CD4-positive, alpha-beta T cell treated with Interleukin-4 for 4 hours (primary cell): ENCODE results near the gene LDAH.
"Not testable (repeated sequence)": the region's sequence is repeated elsewhere in the genome, so short reads cannot be mapped to it uniquely, and the experiment has no call there.

Experiments used
- DNase-seq: peaks from one replicate; pipeline ENCODE4 v3.0.0-alpha.2; 2020

The LDAH gene

DNA sequence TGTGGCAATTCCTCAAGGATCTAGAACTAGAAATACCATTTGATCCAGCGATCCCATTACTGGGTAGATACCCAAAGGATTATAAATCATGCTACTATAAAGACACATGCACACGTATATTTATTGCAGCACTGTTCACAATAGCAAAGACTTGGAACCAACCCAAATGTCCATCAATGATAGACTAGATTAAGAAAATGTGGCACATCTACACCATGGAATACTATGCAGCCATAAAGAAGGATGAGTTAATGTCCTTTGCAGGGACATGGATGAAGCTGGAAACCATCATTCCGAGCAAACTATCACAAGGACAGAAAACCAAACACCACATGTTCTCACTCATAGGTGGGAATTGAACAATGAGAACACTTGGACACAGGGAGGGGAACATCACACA lies 106.7 kb downstream of the LDAH start:
- not testable (repeated sequence) for DNase-seq

DNA sequence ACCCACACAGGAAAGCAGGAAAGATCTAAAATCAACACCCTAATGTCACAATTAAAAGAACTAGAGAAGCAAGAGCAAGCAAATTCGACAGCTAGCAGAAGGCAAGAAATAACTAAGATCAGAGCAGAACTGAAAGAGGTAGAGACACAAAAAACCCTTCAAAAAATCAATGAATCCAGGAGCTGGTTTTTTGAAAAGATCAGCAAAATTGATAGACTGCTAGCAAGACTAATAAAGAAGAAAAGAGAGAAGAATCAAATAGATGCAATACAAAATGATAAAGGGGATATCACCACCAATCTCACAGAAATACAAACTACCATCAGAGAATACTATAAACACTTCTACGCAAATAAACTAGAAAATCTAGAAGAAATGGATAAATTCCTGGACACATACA lies 108.5 kb downstream of the LDAH start:
- not testable (repeated sequence) for DNase-seq

DNA sequence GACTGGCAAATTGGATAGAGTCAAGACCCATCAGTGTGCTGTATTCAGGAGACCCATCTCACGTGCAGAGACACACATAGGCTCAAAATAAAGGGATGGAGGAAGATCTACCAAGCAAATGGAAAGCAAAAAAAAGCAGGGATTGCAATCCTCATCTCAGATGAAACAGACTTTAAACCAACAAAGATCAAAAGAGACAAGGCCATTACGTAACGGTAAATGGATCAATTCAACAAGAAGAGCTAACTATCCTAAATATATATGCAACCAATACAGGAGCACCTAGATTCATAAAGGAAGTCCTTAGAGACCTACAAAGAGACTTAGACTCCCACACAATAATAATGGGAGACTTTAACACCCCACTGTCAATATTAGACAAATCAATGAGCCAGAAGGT lies 109.3 kb downstream of the LDAH start:
- not testable (repeated sequence) for DNase-seq

DNA sequence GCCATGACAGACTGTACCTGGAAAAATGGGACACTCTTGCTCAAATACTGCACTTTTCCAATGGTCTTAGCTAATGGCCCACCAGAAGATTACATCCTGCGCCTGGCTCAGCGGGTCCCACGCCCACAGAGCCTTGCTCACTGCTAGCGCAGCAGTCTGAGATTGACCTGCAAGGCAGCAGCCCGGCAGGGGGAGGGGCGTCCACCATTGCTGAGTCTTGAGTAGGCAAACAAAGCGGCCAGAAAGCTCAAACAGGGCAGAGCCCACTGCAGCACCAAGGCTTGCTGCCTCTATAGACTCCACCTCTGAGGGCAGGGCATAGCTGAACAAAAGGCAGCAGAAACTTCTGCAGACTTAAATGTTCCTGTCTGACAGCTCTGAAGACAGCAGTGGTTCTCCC lies 111.3 kb downstream of the LDAH start:
- DNase-seq: not testable (repeated sequence)

DNA sequence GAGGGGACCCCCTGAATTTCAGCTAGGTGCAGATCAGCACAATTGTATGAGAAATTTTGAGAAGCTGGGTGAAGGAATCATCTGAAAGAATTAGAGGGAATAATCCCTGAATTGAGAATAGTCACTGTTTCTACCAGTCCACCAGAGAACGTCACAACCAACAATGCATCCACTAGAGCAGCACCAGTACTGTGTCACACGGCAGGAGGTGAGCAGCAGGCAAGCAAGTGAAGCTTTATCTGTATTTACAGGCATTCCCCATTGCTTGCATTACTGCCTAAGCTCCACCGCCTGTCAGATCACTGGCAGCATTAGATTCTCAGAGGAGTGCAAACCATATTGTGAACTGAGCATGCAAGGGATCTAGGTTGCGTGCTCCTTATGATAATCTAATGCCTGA lies 115.3 kb downstream of the LDAH start:
- no peak for DNase-seq

DNA sequence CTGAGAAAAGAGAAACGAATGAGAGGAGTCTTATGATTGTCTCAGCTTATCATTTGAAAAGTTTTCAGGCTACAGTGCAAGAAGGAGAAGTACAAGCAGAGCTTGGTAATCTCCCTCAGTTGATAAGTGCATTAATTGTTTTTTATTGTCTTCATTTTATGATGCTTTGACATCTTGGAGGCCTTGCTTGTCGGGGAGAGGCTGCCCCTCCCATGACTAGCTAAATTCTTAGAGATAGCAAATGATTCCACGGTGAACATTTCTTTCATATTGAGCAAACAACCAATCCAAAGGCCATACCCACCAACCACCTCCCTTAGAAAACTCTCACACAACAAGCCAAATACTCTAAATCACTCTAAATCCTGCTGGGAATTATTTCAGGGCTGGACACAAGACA lies 116.1 kb downstream of the LDAH start:
- DNase-seq: no peak

DNA sequence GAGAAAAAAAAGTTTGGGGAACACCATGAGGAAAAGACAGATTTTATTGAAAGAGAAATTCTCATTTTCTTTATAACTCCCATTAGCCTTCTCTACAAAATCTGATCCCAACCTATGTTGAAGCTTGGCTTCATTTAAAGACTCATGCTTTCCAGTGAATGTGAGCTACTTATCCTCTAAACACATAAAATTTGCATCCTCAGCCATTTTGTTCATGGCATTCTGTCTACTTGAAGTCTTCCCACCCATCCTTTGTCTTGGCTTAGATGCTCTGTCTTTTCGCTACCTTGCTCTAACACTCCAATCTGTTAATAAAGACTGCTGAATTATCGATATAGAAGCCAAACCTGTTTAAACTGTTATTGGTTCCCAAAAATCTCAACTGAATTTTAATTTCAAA lies 116.7 kb downstream of the LDAH start:
- no peak for DNase-seq

DNA sequence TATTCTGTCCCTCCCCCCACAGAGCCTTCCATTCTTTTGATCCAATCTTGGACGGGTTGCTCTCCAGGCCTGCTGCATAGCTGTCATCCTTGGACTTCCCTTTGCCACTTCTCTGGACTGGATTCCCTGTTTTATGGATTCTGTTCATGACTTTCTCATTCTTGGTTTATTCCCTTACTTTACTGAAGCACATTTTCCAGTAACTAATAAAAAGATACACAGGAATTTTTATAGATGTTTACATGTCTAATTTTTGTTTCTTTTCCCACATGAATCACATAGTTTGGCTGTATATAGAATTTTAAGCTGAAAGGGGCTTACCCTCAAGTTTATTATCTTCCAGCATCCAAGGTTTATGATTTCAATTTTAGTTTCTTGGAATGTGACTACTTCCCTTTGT lies 118.0 kb downstream of the LDAH start:
- no peak for DNase-seq

DNA sequence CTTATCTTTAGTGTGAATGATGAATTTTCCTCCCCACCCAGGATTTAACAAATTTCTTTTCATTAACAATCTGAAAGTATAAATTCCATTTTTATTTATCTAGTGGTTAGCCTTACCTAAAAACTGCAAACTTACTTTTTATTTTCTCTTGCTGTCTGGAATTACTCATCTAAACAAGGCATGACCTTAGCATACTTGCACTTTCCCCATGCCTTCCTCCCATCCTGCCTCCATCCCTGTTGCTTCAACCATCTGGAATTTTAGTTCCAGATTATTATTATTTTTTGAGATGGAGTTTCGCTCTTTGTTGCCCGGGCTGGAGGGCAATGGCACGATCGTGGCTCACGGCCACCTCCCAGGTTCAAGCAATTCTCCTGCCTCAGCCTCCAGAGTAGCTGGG lies 120.3 kb downstream of the LDAH start:
- DNase-seq: no peak

DNA sequence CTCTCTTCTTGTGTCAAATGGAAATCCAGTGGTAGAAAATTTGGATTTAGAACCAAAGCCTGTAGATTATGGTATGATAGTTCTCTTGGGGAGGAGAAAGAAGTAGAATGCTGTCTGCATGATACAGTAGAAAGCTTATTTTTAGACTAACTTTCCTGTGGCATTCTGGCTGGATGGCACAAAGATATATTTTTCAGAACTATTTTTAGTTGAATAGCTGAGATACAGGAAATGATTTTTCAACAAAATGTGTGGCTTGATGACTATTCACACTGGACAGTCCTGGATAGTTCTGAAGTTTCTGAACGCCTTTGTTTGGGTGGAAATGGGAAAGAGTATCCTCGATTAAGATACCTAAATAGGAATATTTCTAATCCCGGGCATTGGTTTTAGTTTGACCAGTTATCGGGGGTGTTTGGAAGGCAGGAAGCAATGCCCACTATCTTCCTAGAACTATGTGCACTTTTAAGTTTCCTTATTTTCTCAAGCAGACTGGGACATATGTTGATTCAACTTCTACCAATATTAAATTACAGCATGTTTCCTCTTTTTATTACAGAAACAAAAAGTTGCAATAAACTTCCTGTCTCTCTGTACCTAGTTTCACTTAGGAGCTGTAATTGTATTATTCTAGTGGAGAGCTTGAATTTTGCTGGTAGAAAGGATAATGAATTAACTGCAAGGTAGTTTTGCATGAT lies 123.8 kb downstream of the LDAH start:
- DNase-seq: no peak

DNA sequence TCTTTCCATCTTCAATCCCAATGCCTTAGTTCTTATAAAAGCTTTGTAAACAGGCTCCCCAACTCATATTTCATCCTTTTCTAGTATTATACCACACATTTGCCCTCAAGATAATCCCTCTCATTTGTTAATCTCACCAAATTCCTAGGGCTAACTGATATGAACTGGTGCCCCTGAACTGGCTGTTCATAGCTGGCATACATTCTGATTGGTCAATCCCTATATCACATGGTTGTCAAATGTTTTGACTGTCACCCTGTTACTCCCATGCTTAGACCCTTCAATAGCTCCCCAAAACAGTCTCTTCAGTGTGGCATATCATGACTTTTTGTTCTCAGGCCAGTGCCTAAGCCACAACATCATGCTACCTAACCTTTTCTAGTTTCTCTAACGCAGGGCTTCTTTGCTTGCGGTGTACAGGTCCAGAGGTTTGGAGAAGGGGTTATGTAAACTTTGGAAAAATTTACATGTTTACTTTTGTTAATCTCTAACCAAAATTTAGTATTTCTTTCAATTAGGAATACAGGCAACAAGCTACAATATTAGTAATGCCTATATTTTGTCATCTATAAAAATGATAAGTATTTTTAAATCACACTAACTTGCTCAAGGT lies 125.5 kb downstream of the LDAH start:
- DNase-seq: no peak

DNA sequence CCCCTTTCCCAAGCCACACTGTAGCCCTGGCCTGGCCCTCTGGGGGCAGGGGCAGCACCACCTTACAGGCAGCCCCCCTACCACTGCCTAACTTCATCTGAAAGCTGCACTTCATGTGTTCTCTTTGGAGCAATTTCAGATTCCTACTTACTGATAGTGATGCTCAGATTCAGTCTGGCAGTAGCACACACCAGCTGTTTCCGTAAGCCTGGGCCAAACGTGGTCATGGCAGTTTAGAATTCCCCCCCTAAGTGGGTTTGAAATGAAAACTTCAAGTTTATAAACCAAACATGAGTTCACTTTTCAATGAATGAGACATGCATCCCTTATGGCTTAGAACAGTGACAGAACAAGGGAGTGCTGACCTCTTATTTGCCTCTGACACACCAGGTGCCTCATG lies 126.5 kb downstream of the LDAH start:
- no peak for DNase-seq

DNA sequence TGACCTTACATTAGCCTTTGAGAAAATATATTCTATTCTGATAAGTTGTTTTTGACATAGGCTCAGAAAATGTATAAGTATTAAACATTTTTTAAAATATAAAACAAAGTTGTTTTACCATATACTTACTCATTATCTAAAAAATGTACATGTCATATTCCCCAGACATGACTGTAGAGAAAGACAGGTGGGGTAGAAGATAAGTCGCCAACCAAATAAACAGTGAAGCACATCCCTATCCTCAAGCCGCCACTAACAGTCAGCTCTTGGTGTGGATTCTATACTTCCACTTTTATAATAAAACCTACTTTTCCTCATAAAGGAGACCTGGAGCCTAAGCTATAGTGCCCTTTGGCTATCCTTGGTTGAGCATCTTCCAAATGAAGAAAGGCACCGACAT lies 129.6 kb downstream of the LDAH start:
- DNase-seq: no peak

DNA sequence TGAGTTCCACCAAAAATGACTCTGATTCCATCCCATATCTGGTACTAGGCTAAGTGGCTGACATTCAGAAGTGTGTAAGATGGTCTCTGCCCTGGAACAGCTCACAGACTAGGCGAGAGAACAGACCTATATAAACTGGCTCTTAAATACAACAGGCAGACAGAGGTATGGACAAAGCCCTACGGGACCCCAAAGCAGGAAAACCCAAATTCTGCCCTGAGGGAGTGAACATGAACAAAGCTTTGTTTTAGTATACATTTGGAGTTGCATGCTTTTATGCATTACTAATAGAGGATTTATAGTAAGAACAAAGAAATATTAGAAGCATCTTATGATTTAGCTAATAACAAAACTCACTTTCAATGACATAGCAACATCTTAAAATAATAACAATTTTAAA lies 130.8 kb downstream of the LDAH start:
- DNase-seq: no peak

DNA sequence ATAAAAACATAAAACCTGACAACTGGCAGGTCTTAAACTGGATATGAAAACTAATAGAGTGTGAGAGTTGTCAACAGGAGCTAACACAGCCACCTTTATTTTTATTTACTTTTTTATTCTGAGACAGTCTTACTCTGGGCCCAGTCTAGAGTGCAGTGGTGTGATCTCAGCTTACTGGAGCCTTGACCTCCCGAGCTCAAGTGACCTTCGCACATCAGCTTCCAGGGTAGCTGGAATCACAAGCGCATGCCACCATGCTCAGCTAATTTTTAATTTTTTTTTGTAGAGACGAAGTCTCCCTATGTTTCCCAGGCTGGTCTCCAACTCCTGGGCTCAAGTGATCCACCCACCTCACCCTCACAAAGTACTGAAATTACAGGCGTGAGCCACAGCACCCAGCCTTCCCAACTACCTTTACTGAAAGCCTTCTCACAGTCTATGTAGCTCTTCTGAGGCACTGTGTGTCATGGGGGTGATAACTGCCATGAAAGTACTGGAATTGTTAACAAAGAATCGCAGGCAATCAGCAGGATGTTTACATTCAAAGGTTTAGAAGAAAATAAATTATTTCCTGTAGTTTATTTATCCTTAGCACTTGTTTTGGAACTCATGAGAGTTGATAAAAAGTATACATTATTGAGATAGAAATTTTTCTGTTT lies 131.7 kb downstream of the LDAH start:
- DNase-seq: no peak

DNA sequence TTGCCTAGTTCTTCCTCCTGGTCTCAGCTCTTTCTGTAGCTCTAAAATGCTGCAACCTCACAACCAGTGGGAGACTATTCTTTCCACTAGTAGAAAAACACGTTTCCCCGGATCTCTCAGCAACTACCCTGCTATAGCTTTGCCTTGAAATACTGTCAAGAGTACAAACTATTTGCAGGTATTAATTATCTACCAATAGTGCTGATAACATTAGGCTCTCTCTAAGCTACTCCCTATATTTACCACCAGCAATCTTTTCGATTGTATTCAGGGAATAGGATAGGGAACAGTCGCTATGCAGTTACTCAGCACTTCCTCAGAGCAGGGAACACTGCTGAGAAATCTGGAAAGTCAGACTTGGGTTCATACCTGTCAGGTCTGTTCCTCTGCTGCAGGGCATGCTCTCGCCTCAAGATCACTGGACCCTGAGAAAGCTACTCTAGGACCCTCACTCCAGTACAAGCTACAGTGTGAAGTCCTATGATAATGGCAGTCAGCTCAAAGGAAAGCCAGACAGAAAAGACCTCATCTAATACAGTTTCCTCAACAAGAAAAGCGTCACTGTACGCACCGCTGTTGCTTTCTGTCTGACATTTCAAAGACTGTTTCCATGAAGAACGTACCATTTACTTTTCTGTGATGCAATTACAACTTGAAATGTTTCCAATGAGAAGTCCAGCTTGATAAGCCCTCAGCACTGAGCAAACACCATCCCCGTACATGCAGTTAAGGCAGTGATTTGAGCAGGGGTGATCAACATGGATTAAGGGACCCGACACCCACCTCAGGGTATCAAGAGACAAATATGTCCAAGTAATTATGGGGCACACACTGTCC lies 133.3 kb downstream of the LDAH start:
- no peak for DNase-seq

DNA sequence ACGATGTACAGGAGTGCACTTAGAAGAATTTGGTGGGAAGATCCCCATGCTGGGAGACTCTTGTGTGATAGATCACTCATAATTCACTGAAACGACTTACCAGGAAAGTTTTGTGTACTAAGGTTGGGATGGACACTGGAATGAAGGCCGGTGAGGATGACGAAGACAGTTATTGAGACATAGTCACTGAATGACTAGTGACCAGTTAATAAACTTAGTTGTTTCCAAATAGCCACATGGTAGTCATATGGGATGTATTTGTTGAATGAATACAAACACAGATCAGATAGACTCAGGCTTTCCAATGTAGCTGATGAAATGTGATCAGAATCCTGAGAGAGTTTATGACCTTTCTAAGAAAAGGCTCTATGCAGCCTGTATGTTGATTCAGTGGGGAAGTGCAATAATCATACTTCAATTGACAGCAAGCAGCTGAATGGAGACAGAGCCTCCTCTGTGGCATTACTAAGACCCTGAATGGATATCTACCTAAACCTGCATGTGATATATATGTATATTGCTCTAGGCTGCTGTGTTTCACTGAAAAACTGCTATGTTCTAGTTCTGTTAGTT lies 135.6 kb downstream of the LDAH start:
- DNase-seq: no peak

DNA sequence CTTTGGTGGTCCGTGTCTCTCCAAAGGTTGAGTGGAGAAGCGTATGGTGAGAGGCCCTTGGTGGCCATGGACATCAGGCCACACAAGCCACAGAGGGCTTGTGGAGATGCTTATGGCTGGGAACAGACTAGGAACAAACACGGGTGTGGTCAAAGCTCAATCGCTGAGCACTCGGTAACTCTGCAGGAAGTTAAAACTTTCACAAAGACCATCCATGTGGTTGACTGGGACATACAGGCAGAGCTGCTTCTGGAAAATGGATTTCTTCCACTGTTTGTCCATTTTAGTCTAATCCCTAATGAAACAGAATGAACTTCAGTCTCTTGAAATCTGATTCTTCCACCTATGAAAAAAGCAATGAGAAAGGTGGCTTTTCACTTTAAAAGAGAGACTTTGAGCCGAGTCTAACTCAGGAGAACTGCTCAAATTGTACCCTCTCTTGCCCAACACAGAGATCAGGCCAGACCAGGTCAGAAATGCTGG lies 138.3 kb downstream of the LDAH start:
- DNase-seq: no peak

DNA sequence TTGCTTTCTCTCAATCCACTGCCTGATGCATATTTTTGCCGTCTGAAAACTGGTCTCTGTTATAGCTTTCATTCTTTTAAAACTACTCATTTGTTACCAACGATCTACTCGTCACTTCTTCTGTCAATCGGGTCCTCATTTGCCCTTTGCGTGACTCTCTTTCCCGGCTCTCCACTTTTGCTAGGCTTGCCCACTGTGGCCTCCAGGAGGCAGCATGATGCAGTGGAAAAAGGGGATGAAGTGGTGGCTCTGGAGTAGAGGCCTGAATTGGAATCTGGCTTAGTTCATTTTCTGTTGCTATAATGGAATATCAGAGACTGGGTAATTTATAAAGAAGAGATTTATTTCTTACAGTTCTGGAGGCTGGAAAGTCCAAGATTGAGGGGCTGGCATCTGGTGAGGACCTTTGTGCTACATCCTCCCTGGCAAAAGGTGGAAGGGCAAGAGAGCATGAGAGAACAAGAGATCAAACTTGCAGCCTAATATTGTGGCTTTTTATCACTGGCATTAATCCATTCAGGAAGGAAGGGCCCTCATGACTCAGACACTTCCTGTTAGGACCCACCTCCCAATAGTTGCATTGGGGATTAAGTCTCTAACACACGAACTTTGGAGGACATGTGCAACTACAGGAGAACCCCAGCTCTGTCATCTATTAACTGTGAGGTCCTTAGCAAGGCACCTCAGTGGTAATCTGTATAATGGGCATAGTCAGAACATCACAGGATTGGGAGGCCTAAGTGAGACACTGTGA lies 140.6 kb downstream of the LDAH start:
- DNase-seq: no peak

DNA sequence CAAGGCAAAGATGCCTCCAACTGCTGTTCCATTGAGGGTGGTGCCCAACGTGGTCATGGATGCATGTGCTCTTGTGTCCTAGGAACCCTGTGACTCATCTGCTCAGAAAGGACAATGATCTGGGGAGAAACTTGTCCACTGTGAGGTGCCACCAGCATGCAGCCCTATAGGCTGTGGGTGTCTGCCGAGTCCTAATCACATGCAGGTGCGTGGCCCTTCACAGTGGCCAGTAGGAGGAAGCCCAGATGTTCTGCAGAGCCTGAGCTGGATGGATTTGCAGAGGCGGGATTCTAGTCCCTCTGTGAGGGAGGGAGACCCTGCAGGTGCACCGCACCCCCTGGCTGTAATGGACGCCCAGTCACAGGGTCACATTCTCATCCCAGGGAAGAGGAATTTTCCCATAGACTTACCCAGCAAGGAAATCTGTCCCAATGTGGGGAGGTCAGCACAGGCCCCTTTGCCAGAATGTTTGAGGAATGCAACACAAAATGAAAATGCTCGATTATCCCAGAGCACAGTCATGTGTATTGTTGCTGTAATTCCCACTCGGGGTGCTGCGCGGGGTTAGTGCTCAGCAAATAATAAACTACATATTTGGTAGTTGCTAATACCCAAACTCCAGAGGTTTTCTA lies 142.0 kb downstream of the LDAH start:
- DNase-seq: no peak

DNA sequence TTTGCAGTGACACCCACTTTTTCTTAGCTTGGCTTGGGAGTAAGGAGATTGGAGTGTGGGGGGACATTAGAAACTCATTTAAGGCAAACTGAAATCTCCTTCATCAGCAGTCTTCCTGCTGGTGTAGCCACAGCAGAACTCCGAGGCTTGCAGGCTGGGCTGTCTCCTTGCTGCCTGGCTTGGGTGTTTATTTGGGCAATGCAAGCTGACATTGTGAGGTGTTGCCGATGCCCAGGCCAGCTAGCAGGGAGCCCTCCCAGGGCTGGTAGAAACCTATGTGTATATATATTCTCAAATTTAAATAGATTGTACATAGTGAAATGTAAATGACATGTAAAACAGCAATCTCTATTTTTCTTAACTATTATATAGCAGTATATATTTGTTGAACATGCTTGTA lies 144.1 kb downstream of the LDAH start:
- DNase-seq: no peak

DNA sequence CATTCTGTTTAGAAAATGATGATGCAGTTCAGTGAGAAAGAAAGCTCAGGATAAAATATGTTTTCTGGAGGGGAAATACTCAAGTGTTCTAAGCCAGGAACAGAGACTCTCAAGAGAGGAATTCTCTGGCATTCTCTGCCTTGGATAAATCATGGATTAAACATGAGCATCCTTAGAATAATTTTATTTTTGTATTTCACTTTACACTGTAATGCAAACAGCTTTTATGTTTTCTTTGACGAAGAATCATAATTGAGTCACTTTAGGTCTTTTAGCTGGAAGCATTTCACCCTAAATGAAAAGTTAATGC lies 144.9 kb downstream of the LDAH start:
- DNase-seq: no peak
